HepG2 (cell line): ENCODE measurements around the gene MBTD1. TPM values are rescaled to one million over a fixed set of nuclear protein-coding genes. Genes with fewer than 3 reads are reported as not detected.

Source experiments
- CENPT ChIP-seq: sonication (generic); formaldehyde crosslinking; IDR thresholded peaks from 2 replicates; pipeline ENCODE4 v1.8.0; 2022; ENCODE audit warnings: low read depth, mild to moderate bottlenecking, moderate library complexity, missing genetic modification reagents
- CREB1 ChIP-seq, 2 experiments: fragments of 450-650 bp in 1 of 2; IDR thresholded peaks; 2 replicates each; pipeline ENCODE4 v1.6.1; 2016 to 2017; ENCODE audit warnings: control low read depth in 1 of 2, mild to moderate bottlenecking in 1 of 2, missing compliant biosample characterization in 1 of 2, missing genetic modification characterization in 1 of 2
- DMAP1 ChIP-seq: IDR thresholded peaks from 2 replicates; pipeline ENCODE4 v1.6.1; 2016
- FOXK2 ChIP-seq: fragments of 450-650 bp; IDR thresholded peaks from 2 replicates; pipeline ENCODE4 v1.6.1; 2016
- FOXO1 ChIP-seq: sonication (generic); formaldehyde crosslinking; IDR thresholded peaks from 2 replicates; pipeline ENCODE4 v1.4.0; 2020; ENCODE audit warnings: missing genetic modification reagents
- KDM2A ChIP-seq: sonication (generic); formaldehyde crosslinking; IDR thresholded peaks from 2 replicates; pipeline ENCODE4 v1.4.0; 2020; ENCODE audit warnings: low read depth, missing genetic modification reagents, borderline replicate concordance
- KMT2B ChIP-seq: IDR thresholded peaks from 2 replicates; pipeline ENCODE4 v1.6.1; 2016; ENCODE audit warnings: missing genetic modification reagents, missing compliant biosample characterization
- PAF1 ChIP-seq: IDR thresholded peaks from 2 replicates; pipeline ENCODE4 v1.6.1; 2016; ENCODE audit warnings: missing genetic modification reagents, missing compliant biosample characterization
- PITX1 ChIP-seq: sonication (generic); formaldehyde crosslinking; IDR thresholded peaks from 2 replicates; pipeline ENCODE4 v1.5.1; 2020; ENCODE audit warnings: mild to moderate bottlenecking, missing genetic modification reagents
- RBAK ChIP-seq: sonication (generic); formaldehyde crosslinking; IDR thresholded peaks from 2 replicates; pipeline ENCODE4 v1.5.1; 2020; ENCODE audit warnings: mild to moderate bottlenecking, missing genetic modification reagents
- ZNF549 ChIP-seq: sonication (generic); formaldehyde crosslinking; IDR thresholded peaks from 2 replicates; pipeline ENCODE4 v1.5.0; 2020; ENCODE audit warnings: missing genetic modification reagents
- ZNF644 ChIP-seq: IDR thresholded peaks from 2 replicates; pipeline ENCODE4 v1.6.1; 2016; ENCODE audit warnings: low read depth
- ZNF792 ChIP-seq: IDR thresholded peaks from 2 replicates; pipeline ENCODE4 v1.6.1; 2016
- polyA plus RNA-seq, 8 experiments: library from polyadenylated mRNA; depleted of rRNA in 3 of 8; stranded (reverse) in 7 of 8; unstranded in 1 of 8; fragments of >200 nt; fragmentation: Illumina TruSeq in 4 of 8; extraction: Trizol in 4 of 8; gene quantifications; 2 replicates each; pipeline versions ENCODE4 v1.2.1 to v1.2.3, GENCODE V29; 2011 to 2016; ENCODE audit warnings: low read depth in 4 of 8, missing spikeins in 1 of 8, mixed read lengths in 1 of 8; ENCODE audit not compliant: insufficient read depth in 1 of 8
- total RNA-seq, 5 experiments: library from RNA; depleted of rRNA; stranded (reverse); fragments of >200 nt; fragmentation: Illumina TruSeq; extraction: Trizol; gene quantifications; 2 replicates each; pipeline ENCODE4 v1.2.3, GENCODE V29; 2016; ENCODE audit warnings: low read depth in 1 of 5
- TF ChIP-seq, protein P1 (sequence below): sonication (generic); formaldehyde crosslinking; IDR thresholded peaks from 2 replicates; pipeline ENCODE4 v1.4.0; 2020; ENCODE audit warnings: mild to moderate bottlenecking, missing genetic modification reagents
- TF ChIP-seq, protein P2 (sequence below): sonication (generic); formaldehyde crosslinking; IDR thresholded peaks from 2 replicates; pipeline ENCODE4 v1.4.0; 2020; ENCODE audit warnings: missing genetic modification reagents; ENCODE audit errors: not compliant biosample characterization
- TF ChIP-seq, protein P3 (sequence below): sonication (generic); formaldehyde crosslinking; IDR thresholded peaks from 2 replicates; pipeline ENCODE4 v1.8.1; 2023; ENCODE audit warnings: mild to moderate bottlenecking, inconsistent platforms, moderate library complexity, missing genetic modification reagents, borderline replicate concordance
- TF ChIP-seq, protein P4 (sequence below): sonication (generic); formaldehyde crosslinking; IDR thresholded peaks from 2 replicates; pipeline ENCODE4 v1.4.0; 2020; ENCODE audit warnings: missing genetic modification reagents, mild to moderate bottlenecking, borderline replicate concordance
- TF ChIP-seq, protein P5 (sequence below): sonication (generic); formaldehyde crosslinking; IDR thresholded peaks from 2 replicates; pipeline ENCODE4 v1.8.0; 2022; ENCODE audit warnings: missing genetic modification reagents, mild to moderate bottlenecking, inconsistent platforms, borderline replicate concordance
- TF ChIP-seq, protein P6 (sequence below): sonication (generic); formaldehyde crosslinking; IDR thresholded peaks from 2 replicates; pipeline ENCODE4 v1.8.0; 2022; ENCODE audit warnings: mild to moderate bottlenecking, missing genetic modification reagents, moderate library complexity
- TF ChIP-seq, protein P7 (sequence below): IDR thresholded peaks from 2 replicates; pipeline ENCODE4 v1.6.1; 2018; ENCODE audit warnings: missing genetic modification reagents, mild to moderate bottlenecking, missing compliant biosample characterization

MBTD1 gene
- total and polyA plus RNA-seq, 2 of the 13 experiments (the other 11 are each of a cell fraction or from before 2014, with no cell fraction given), result 20.9 TPM

DNA sequence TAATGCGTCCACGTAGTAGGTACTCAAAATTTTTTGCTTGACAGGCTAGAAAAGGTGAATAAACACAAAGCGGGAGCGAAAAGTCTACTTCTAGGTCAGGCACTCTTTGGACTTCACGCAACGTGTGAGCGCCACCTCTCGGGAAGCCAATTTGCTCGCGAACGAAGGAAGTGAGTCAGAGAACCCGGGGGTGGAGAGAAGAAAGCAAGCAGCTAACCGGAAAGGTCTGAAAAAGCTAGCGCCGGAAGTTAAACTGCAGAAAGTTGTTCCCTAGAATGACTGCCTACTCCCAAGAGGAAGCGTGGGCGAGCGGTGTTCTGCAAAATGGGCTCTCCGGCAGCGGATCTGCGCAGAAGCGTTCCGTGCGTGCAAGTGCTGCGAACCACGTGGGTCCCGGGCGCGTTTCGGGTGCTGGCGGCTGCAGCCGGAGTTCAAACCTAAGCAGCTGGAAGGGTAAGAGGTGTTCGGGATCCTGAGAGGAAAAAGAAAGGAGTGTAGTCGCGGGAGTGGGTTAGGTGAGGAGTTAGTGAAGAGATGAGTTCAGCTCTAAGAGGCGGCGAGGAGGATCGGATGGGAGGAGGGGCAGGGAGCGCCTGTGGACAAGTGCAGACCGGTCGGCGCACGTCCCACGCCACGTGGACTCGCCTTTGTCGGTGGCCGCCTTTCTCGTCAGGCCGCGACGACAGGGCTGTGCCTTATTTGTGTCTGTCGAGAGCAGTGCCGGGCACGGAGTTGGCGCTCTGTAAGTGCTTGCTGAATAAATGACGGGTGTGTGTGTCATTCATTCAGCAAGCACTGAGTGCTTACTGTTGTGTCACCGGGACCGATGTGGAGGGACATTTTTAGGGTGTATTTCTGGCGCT, 106.4 kb downstream of the MBTD1 start, which contains the start of gene NME1 (continued):
- TF ChIP-seq PAF1 (no peak), FOXK2 (peak; percentile 90), RBAK (CRISPR knock-in tag) (peak; percentile 72; the same call in 1 of the 2 replicates), ZNF644 (peak; percentile 51; the same call in 1 of the 2 replicates), FOXO1 (CRISPR knock-in tag) (peak; percentile 93), KDM2A (peak; percentile 99), PITX1 (peak; percentile 75; the same call in 1 of the 2 replicates), CREB1 (IDR thresholded peaks at IDR 0.05) (peak; percentile 82), CREB1 (CRISPR knock-in tag; IDR thresholded peaks at IDR 0.05) (peak; percentile 94), CENPT (CRISPR knock-in tag) (peak; percentile 68; the same call in 1 of the 2 replicates), ZNF792 (CRISPR knock-in tag) (peak; percentile 97), ZNF549 (CRISPR knock-in tag) (peak; percentile 87; the same call in 1 of the 2 replicates), KMT2B (CRISPR knock-in tag) (peak; percentile 100), DMAP1 (CRISPR knock-in tag) (peak; percentile 100)
- TF ChIP-seq, protein P1, sequence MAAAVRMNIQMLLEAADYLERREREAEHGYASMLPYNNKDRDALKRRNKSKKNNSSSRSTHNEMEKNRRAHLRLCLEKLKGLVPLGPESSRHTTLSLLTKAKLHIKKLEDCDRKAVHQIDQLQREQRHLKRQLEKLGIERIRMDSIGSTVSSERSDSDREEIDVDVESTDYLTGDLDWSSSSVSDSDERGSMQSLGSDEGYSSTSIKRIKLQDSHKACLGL (CRISPR knock-in tag), result peak; percentile 100
- TF ChIP-seq, protein P2, sequence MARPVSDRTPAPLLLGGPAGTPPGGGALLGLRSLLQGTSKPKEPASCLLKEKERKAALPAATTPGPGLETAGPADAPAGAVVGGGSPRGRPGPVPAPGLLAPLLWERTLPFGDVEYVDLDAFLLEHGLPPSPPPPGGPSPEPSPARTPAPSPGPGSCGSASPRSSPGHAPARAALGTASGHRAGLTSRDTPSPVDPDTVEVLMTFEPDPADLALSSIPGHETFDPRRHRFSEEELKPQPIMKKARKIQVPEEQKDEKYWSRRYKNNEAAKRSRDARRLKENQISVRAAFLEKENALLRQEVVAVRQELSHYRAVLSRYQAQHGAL (CRISPR knock-in tag), result no peak
- TF ChIP-seq, protein P3, sequence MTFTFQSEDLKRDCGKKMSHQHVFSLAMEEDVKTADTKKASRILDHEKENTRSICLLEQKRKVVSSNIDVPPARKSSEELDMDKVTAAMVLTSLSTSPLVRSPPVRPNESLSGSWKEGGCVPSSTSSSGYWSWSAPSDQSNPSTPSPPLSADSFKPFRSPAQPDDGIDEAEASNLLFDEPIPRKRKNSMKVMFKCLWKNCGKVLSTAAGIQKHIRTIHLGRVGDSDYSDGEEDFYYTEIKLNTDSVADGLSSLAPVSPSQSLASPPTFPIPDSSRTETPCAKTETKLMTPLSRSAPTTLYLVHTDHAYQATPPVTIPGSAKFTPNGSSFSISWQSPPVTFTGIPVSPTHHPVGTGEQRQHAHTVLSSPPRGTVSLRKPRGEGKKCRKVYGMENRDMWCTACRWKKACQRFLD (CRISPR knock-in tag), result peak; percentile 97
- TF ChIP-seq, protein P4, sequence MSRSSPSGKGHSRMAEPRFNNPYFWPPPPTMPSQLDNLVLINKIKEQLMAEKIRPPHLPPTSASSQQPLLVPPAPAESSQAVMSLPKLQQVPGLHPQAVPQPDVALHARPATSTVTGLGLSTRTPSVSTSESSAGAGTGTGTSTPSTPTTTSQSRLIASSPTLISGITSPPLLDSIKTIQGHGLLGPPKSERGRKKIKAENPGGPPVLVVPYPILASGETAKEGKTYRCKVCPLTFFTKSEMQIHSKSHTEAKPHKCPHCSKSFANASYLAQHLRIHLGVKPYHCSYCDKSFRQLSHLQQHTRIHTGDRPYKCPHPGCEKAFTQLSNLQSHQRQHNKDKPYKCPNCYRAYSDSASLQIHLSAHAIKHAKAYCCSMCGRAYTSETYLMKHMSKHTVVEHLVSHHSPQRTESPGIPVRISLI, result peak; percentile 98
- TF ChIP-seq, protein P5, sequence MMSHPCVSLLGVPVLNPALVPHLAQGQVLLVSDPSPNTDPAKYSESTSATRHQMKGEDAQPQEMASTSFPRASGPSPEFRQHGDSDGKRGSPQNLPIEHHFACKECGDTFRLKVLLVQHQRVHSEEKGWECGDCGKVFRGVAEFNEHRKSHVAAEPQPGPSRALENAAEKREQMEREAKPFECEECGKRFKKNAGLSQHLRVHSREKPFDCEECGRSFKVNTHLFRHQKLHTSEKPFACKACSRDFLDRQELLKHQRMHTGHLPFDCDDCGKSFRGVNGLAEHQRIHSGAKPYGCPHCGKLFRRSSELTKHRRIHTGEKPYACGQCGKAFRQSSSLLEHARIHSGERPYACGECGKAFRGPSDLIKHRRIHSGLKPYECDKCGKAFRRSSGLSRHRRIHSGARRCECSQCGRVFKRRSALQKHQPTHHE (CRISPR knock-in tag), result peak; percentile 99
- TF ChIP-seq, protein P6, sequence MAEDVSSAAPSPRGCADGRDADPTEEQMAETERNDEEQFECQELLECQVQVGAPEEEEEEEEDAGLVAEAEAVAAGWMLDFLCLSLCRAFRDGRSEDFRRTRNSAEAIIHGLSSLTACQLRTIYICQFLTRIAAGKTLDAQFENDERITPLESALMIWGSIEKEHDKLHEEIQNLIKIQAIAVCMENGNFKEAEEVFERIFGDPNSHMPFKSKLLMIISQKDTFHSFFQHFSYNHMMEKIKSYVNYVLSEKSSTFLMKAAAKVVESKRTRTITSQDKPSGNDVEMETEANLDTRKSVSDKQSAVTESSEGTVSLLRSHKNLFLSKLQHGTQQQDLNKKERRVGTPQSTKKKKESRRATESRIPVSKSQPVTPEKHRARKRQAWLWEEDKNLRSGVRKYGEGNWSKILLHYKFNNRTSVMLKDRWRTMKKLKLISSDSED (CRISPR knock-in tag), result 0 out of 2 replicates have a peak, but pooled peaks have one; percentile 54
- TF ChIP-seq, protein P7, sequence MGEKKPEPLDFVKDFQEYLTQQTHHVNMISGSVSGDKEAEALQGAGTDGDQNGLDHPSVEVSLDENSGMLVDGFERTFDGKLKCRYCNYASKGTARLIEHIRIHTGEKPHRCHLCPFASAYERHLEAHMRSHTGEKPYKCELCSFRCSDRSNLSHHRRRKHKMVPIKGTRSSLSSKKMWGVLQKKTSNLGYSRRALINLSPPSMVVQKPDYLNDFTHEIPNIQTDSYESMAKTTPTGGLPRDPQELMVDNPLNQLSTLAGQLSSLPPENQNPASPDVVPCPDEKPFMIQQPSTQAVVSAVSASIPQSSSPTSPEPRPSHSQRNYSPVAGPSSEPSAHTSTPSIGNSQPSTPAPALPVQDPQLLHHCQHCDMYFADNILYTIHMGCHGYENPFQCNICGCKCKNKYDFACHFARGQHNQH (CRISPR knock-in tag), result peak; percentile 100
